DMS 273 (cell line): ENCODE results near the gene SLX9.
A peak's percentile ranks its signal among the peaks of the same experiment; 100 is the strongest.

Experiments
- DNase-seq: peaks from one replicate; lab custom pipeline; 2025; ENCODE audit not compliant: unreplicated experiment; lab: John Stamatoyannopoulos, UW

SLX9 gene

GRCh38 chr21:44943686-44944550 is 4.1 kb downstream of the SLX9 start:
- no peak for DNase-seq

- DNase-seq = no peak
These were observed 4.8 kb downstream of the SLX9 start for GRCh38 chr21:44944596-44944995.

GRCh38 chr21:44946254-44947041 is 6.6 kb downstream of the SLX9 start:
- DNase-seq = no peak

GRCh38 chr21:44947111-44947929 is 7.5 kb downstream of the SLX9 start:
- no peak for DNase-seq

- no peak for DNase-seq
These were observed 8.1 kb downstream of the SLX9 start for GRCh38 chr21:44947930-44948331.

GRCh38 chr21:44948426-44949120 is 8.7 kb downstream of the SLX9 start:
- no peak for DNase-seq

- no peak for DNase-seq
These were observed 9.4 kb downstream of the SLX9 start for GRCh38 chr21:44949161-44949778.

GRCh38 chr21:44949779-44950198 is 10.0 kb downstream of the SLX9 start:
- DNase-seq = peak; percentile 82

- no peak for DNase-seq
These were observed 10.5 kb downstream of the SLX9 start for GRCh38 chr21:44950351-44950750.

GRCh38 chr21:44951186-44951915 is 11.5 kb downstream of the SLX9 start:
- no peak for DNase-seq

- peak; percentile 57 for DNase-seq
These were observed 12.5 kb downstream of the SLX9 start for GRCh38 chr21:44952116-44952928.

GRCh38 chr21:44952929-44953627 is 13.2 kb downstream of the SLX9 start:
- DNase-seq = no peak

- no peak for DNase-seq
These were observed 13.8 kb downstream of the SLX9 start for GRCh38 chr21:44953628-44954021.

- no peak for DNase-seq
These were observed 14.5 kb downstream of the SLX9 start for GRCh38 chr21:44954281-44954771.

GRCh38 chr21:44955141-44955797 is 15.4 kb downstream of the SLX9 start:
- DNase-seq = no peak

- DNase-seq = no peak
These were observed 16.0 kb downstream of the SLX9 start for GRCh38 chr21:44955798-44956175.

- DNase-seq = no peak
These were observed 16.7 kb downstream of the SLX9 start for GRCh38 chr21:44956356-44957046.
